PC-3 (cell line): ENCODE measurements around the gene RABL6.

Experiments
- EZH2 ChIP-seq: fragments of 300-600 bp; sonication (generic); IDR thresholded peaks from one replicate; pipeline ENCODE4 v1.6.1; 2017; ENCODE audit warnings: antibody characterized with exemption, mild to moderate bottlenecking, low read length; ENCODE audit not compliant: unreplicated experiment
- TF ChIP-seq, protein P1 (sequence below): fragments of 300-600 bp; sonication (generic); conservative IDR thresholded peaks from 2 replicates; pipeline ENCODE4 v1.5.1; 2017; ENCODE audit warnings: antibody characterized with exemption, low read depth, mild to moderate bottlenecking, low read length

DNA sequence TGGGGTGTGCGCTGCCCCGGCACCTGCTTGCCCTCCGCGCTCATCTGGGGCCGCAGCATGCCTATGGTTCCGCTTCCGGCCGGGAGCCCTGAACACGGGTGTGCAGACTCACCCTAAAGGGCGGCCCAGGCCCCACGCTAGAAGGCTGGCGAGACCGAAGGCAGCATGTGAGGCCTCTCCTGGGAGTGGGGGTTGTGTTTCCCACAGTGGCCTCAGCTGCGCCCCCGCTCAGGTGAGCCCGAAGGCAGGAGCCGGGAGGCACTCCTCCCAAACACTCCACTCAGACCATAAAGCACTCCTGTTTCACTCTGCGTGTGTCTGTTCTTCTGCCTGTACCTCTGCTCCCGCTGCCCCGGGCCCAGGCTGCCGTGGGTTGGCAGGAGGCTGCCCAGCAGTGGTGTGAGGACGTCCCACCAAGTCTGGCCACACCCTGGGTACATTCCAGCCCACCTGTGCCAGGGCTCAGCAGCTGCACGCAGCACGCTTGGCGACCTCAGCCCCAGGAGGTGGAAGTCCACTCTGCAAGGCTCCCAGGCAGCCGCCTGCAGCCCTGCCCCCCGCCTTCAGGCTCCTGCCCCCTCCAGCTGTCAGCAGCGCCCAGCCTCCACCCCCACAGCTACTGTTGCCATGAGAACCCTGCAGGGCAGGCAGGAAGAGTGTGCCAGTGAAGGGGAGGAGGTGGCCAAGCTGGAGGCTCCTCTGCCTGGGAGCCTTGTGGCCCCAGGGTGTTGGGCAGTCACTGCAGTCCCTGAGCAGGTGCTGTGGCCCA is 33.3 kb downstream of the RABL6 start:
- TF ChIP-seq, protein P1, sequence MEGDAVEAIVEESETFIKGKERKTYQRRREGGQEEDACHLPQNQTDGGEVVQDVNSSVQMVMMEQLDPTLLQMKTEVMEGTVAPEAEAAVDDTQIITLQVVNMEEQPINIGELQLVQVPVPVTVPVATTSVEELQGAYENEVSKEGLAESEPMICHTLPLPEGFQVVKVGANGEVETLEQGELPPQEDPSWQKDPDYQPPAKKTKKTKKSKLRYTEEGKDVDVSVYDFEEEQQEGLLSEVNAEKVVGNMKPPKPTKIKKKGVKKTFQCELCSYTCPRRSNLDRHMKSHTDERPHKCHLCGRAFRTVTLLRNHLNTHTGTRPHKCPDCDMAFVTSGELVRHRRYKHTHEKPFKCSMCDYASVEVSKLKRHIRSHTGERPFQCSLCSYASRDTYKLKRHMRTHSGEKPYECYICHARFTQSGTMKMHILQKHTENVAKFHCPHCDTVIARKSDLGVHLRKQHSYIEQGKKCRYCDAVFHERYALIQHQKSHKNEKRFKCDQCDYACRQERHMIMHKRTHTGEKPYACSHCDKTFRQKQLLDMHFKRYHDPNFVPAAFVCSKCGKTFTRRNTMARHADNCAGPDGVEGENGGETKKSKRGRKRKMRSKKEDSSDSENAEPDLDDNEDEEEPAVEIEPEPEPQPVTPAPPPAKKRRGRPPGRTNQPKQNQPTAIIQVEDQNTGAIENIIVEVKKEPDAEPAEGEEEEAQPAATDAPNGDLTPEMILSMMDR, result no peak
- TF ChIP-seq EZH2, result no peak
